Astrocyte of the cerebellum (primary cell): Measurements from ENCODE around the gene PRSS38.

ENCODE experiments used
- DNase-seq: peaks from one replicate; pipeline ENCODE4 v3.0.0-alpha.2; 2011; ENCODE audit warnings: low read depth
- H3K4me3 ChIP-seq: 2 replicates; pipeline ENCODE4 v1.5.1; 2011; ENCODE audit warnings: mild to moderate bottlenecking, low read depth, low read length, moderate library complexity
- CTCF ChIP-seq: IDR thresholded peaks from 2 replicates; pipeline ENCODE4 v1.5.1; 2012; ENCODE audit warnings: low read length, low read depth, moderate library complexity, mild to moderate bottlenecking; ENCODE audit errors: missing control alignments
- in situ Hi-C: cut with HindIII; loops from 2 replicates; pipeline ENCODE4 v1.10.0; 2017; ENCODE audit warnings: low sequenced_read_pairs

PRSS38 gene

GRCh38 chr1:227805606-227806197 is 9.8 kb upstream of the PRSS38 start:
- H3K4me3 ChIP-seq, result no peak overlapping the region
- no peak for TF ChIP-seq CTCF
- in situ Hi-C loops, result no loop called here
- DNase-seq, result peak; percentile 97

GRCh38 chr1:227808566-227808965 is 6.9 kb upstream of the PRSS38 start:
- no peak for TF ChIP-seq CTCF
- in situ Hi-C loops, result no loop called here

GRCh38 chr1:227809026-227809425 is 6.4 kb upstream of the PRSS38 start:
- no peak for DNase-seq
- in situ Hi-C loops, result no loop called here
- no peak overlapping the region for H3K4me3 ChIP-seq
- no peak for TF ChIP-seq CTCF

More at GRCh38 chr1:227808566-227808965, 6.9 kb upstream of the PRSS38 start:
- no peak for DNase-seq
- no peak overlapping the region for H3K4me3 ChIP-seq

GRCh38 chr1:227813962-227814361 is 1.5 kb upstream of the PRSS38 start:
- no peak for DNase-seq
- no peak overlapping the region for H3K4me3 ChIP-seq
- in situ Hi-C loops, result no loop called here
- no peak for TF ChIP-seq CTCF

GRCh38 chr1:227816750-227817446 is 1.4 kb downstream of the PRSS38 start:
- TF ChIP-seq CTCF, result no peak
- no peak overlapping the region for H3K4me3 ChIP-seq
- no peak for DNase-seq
- in situ Hi-C loops, result no loop called here

- no peak for DNase-seq
- no peak overlapping the region for H3K4me3 ChIP-seq
- TF ChIP-seq CTCF, result no peak
- in situ Hi-C loops, result no loop called here
Observed at GRCh38 chr1:227823537-227823936, 8.1 kb downstream of the PRSS38 start.
